HEK293 (cell line): Measurements from ENCODE around the gene B4GALNT3.

ENCODE experiments used
- CTCF ChIP-seq: fragments of 450-650 bp; formaldehyde crosslinking; IDR thresholded peaks from 2 replicates; pipeline ENCODE4 v1.5.1; 2016; ENCODE audit warnings: missing biosample characterization, missing genetic modification characterization
- KLF17 ChIP-seq: fragments of 450-650 bp; formaldehyde crosslinking; IDR thresholded peaks from 2 replicates; pipeline ENCODE4 v1.5.1; 2016; ENCODE audit warnings: missing biosample characterization, missing genetic modification characterization
- KLF7 ChIP-seq: fragments of 450-650 bp; formaldehyde crosslinking; IDR thresholded peaks from 2 replicates; pipeline ENCODE4 v1.5.1; 2016; ENCODE audit warnings: missing biosample characterization, missing genetic modification characterization, borderline replicate concordance
- PRDM2 ChIP-seq: fragments of 450-650 bp; formaldehyde crosslinking; IDR thresholded peaks from 2 replicates; pipeline ENCODE4 v1.5.1; 2016; ENCODE audit warnings: missing biosample characterization, missing genetic modification characterization, borderline replicate concordance
- PRDM6 ChIP-seq: fragments of 450-650 bp; formaldehyde crosslinking; IDR thresholded peaks from 2 replicates; pipeline ENCODE4 v1.5.1; 2017; ENCODE audit warnings: missing biosample characterization, missing genetic modification characterization
- TCF7L2 ChIP-seq: IDR thresholded peaks from 2 replicates; pipeline ENCODE4 v1.6.1; 2011; ENCODE audit warnings: low read depth, mild to moderate bottlenecking, inconsistent platforms, low read length, moderate library complexity, borderline replicate concordance
- ZBTB21 ChIP-seq: fragments of 450-650 bp; formaldehyde crosslinking; IDR thresholded peaks from 2 replicates; pipeline ENCODE4 v1.5.1; 2017; ENCODE audit warnings: missing biosample characterization, missing genetic modification characterization
- ZNF10 ChIP-seq: fragments of 450-650 bp; formaldehyde crosslinking; IDR thresholded peaks from 2 replicates; pipeline ENCODE4 v1.5.1; 2017; ENCODE audit warnings: missing biosample characterization, missing genetic modification characterization
- ZNF157 ChIP-seq: fragments of 450-650 bp; formaldehyde crosslinking; IDR thresholded peaks from 2 replicates; pipeline ENCODE4 v1.5.1; 2016; ENCODE audit warnings: missing biosample characterization, missing genetic modification characterization
- ZNF169 ChIP-seq: fragments of 450-650 bp; formaldehyde crosslinking; IDR thresholded peaks from 2 replicates; pipeline ENCODE4 v1.5.1; 2016; ENCODE audit warnings: missing biosample characterization, missing genetic modification characterization
- ZNF18 ChIP-seq: fragments of 450-650 bp; formaldehyde crosslinking; IDR thresholded peaks from 2 replicates; pipeline ENCODE4 v1.5.1; 2016; ENCODE audit warnings: missing biosample characterization, missing genetic modification characterization
- ZNF23 ChIP-seq: fragments of 450-650 bp; formaldehyde crosslinking; IDR thresholded peaks from 2 replicates; pipeline ENCODE4 v1.5.1; 2016; ENCODE audit warnings: missing biosample characterization, missing genetic modification characterization, borderline replicate concordance
- ZNF248 ChIP-seq: fragments of 450-650 bp; formaldehyde crosslinking; IDR thresholded peaks from 2 replicates; pipeline ENCODE4 v1.5.1; 2017; ENCODE audit warnings: missing biosample characterization, missing genetic modification characterization
- ZNF292 ChIP-seq: fragments of 450-650 bp; formaldehyde crosslinking; IDR thresholded peaks from 2 replicates; pipeline ENCODE4 v1.5.1; 2016; ENCODE audit warnings: low read depth, missing biosample characterization, missing genetic modification characterization, borderline replicate concordance
- ZNF449 ChIP-seq: fragments of 450-650 bp; formaldehyde crosslinking; IDR thresholded peaks from 2 replicates; pipeline ENCODE4 v1.5.1; 2017; ENCODE audit warnings: missing biosample characterization, mild to moderate bottlenecking, missing genetic modification characterization, moderate library complexity
- ZNF513 ChIP-seq: fragments of 450-650 bp; IDR thresholded peaks from 2 replicates; pipeline ENCODE4 v1.5.1; 2018; ENCODE audit warnings: missing biosample characterization, missing genetic modification characterization
- ZNF514 ChIP-seq: fragments of 450-650 bp; formaldehyde crosslinking; IDR thresholded peaks from 2 replicates; pipeline ENCODE4 v1.5.1; 2016; ENCODE audit warnings: missing biosample characterization, missing genetic modification characterization
- ZNF571 ChIP-seq: fragments of 450-650 bp; formaldehyde crosslinking; IDR thresholded peaks from 2 replicates; pipeline ENCODE4 v1.5.0; 2017; ENCODE audit warnings: missing biosample characterization, missing genetic modification characterization
- ZNF654 ChIP-seq: fragments of 450-650 bp; formaldehyde crosslinking; IDR thresholded peaks from 2 replicates; pipeline ENCODE4 v1.5.1; 2016; ENCODE audit warnings: low read depth, missing biosample characterization, missing genetic modification characterization
- ZNF677 ChIP-seq: fragments of 450-650 bp; IDR thresholded peaks from 2 replicates; pipeline ENCODE4 v1.5.0; 2018; ENCODE audit warnings: missing biosample characterization, mild to moderate bottlenecking, missing genetic modification characterization, moderate library complexity
- ZNF830 ChIP-seq: fragments of 450-650 bp; IDR thresholded peaks from 2 replicates; pipeline ENCODE4 v1.5.0; 2018; ENCODE audit warnings: missing biosample characterization, missing genetic modification characterization, low read depth, mild to moderate bottlenecking, moderate library complexity
- ZSCAN18 ChIP-seq: fragments of 450-650 bp; formaldehyde crosslinking; IDR thresholded peaks from 2 replicates; pipeline ENCODE4 v1.5.1; 2016; ENCODE audit warnings: missing biosample characterization, missing genetic modification characterization

The B4GALNT3 gene

GRCh38 chr12:569803-570434 lies 110.2 kb downstream of the B4GALNT3 start (continued):
- TF ChIP-seq PRDM2 = no peak
- no peak for TF ChIP-seq ZNF513 (tag by site-specific recombination)
- TF ChIP-seq ZNF830 (tag by site-specific recombination) = no peak
- no peak for TF ChIP-seq ZNF157 (tag by site-specific recombination)
- no peak for TF ChIP-seq ZNF292 (tag by site-specific recombination)
- TF ChIP-seq TCF7L2 = no peak
- TF ChIP-seq ZNF654 = peak; percentile 93
- no peak for TF ChIP-seq ZNF169
- peak; percentile 81; the same call in 1 of the 2 replicates for TF ChIP-seq KLF7 (tag by site-specific recombination)
- peak; percentile 65 for TF ChIP-seq KLF17 (tag by site-specific recombination)
- no peak for TF ChIP-seq ZNF10 (tag by site-specific recombination)
- no peak for TF ChIP-seq ZNF677 (tag by site-specific recombination)
- no peak for TF ChIP-seq ZBTB21 (tag by site-specific recombination)
- no peak; the same call in 1 of the 2 replicates for TF ChIP-seq ZNF449 (tag by site-specific recombination)
- TF ChIP-seq ZSCAN18 (tag by site-specific recombination) = no peak; the same call in 1 of the 2 replicates
- TF ChIP-seq CTCF (tag by site-specific recombination) = peak; percentile 97
- TF ChIP-seq ZNF18 (tag by site-specific recombination) = no peak
- no peak for TF ChIP-seq ZNF248 (tag by site-specific recombination)
- no peak for TF ChIP-seq ZNF514 (tag by site-specific recombination)
- no peak for TF ChIP-seq ZNF23 (tag by site-specific recombination)
- TF ChIP-seq ZNF571 = no peak
- no peak for TF ChIP-seq PRDM6
